OCI-LY1 (cell line): ENCODE measurements around the gene ACER3.

Experiments used
- H2AFZ ChIP-seq: fragments of 200-600 bp; sonication (generic), shearing (Covaris generic); 2 replicates; pipeline ENCODE4 v1.6.0; 2014; ENCODE audit warnings: antibody characterized with exemption, mild to moderate bottlenecking, low read length
- H3F3A ChIP-seq: fragments of 200-600 bp; sonication (generic), shearing (Covaris generic); 2 replicates; pipeline ENCODE4 v1.6.0; 2014; ENCODE audit warnings: mild to moderate bottlenecking, antibody characterized with exemption, low read length, moderate library complexity; ENCODE audit not compliant: insufficient read depth
- H3K27ac ChIP-seq: fragments of 200-600 bp; sonication (generic); 2 replicates; pipeline ENCODE4 v1.5.1; 2014; ENCODE audit warnings: low read length, mixed run types, mild to moderate bottlenecking, low read depth; ENCODE audit not compliant: poor library complexity, severe bottlenecking
- H3K27me3 ChIP-seq: fragments of 200-600 bp; sonication (generic); 2 replicates; pipeline ENCODE4 v1.6.0; 2014; ENCODE audit warnings: antibody characterized with exemption, mild to moderate bottlenecking, low read length, moderate library complexity; ENCODE audit not compliant: insufficient read depth
- H3K36me3 ChIP-seq: fragments of 200-600 bp; sonication (generic); 2 replicates; pipeline ENCODE4 v1.6.1; 2014; ENCODE audit warnings: mild to moderate bottlenecking, antibody characterized with exemption, low read length, moderate library complexity, mixed read lengths; ENCODE audit not compliant: insufficient read depth
- H3K4me1 ChIP-seq: fragments of 200-600 bp; sonication (generic); 2 replicates; pipeline ENCODE4 v1.5.1; 2014; ENCODE audit warnings: mild to moderate bottlenecking, low read length, moderate library complexity; ENCODE audit not compliant: insufficient read depth, severe bottlenecking
- H3K4me2 ChIP-seq: fragments of 200-600 bp; sonication (generic), shearing (Covaris generic); 2 replicates; pipeline ENCODE4 v1.6.1; 2014; ENCODE audit warnings: low read length
- H3K4me3 ChIP-seq: fragments of 200-600 bp; sonication (generic); 2 replicates; pipeline ENCODE4 v1.5.1; 2014; ENCODE audit warnings: low read length, low read depth, mild to moderate bottlenecking, mixed read lengths; ENCODE audit not compliant: poor library complexity, severe bottlenecking
- H3K79me2 ChIP-seq: fragments of 200-600 bp; shearing (Covaris generic); 2 replicates; pipeline ENCODE4 v1.6.1; 2016; ENCODE audit warnings: mixed run types, low read length, mixed read lengths; ENCODE audit not compliant: insufficient read depth
- H3K9ac ChIP-seq: fragments of 200-600 bp; sonication (generic), shearing (Covaris generic); 2 replicates; pipeline ENCODE4 v1.6.1; 2014; ENCODE audit warnings: mild to moderate bottlenecking, low read length, mixed read lengths
- H3K9me2 ChIP-seq: fragments of 200-600 bp; sonication (generic), shearing (Covaris generic); 2 replicates; pipeline ENCODE4 v1.6.1; 2014; ENCODE audit warnings: low read depth, mild to moderate bottlenecking, low read length, mixed read lengths
- H3K9me3 ChIP-seq: fragments of 200-600 bp; shearing (Covaris generic); 2 replicates; pipeline ENCODE4 v1.6.1; 2014; ENCODE audit warnings: low read length, mixed read lengths
- H4K20me1 ChIP-seq: fragments of 200-600 bp; sonication (generic), shearing (Covaris generic); 2 replicates; pipeline ENCODE4 v1.6.0; 2016; ENCODE audit warnings: mild to moderate bottlenecking, low read length; ENCODE audit not compliant: insufficient read depth
- CTCF ChIP-seq: fragments of 200-600 bp; sonication (generic), shearing (Covaris generic); IDR thresholded peaks from 2 replicates; pipeline ENCODE4 v1.5.1; 2017; ENCODE audit warnings: mild to moderate bottlenecking, antibody characterized with exemption, low read length, moderate library complexity, mixed read lengths
- EZH2 ChIP-seq: fragments of 200-600 bp; sonication (generic), shearing (Covaris generic); IDR thresholded peaks from 2 replicates; pipeline ENCODE4 v1.8.0; 2017; ENCODE audit warnings: borderline replicate concordance, mixed run types, mild to moderate bottlenecking, antibody characterized with exemption, low read length, moderate library complexity, mixed read lengths

The ACER3 gene

GRCh38 chr11:77029829-77030228 is 169.1 kb downstream of the ACER3 start:
- TF ChIP-seq EZH2 (no peak), CTCF (no peak)
- H3K9ac ChIP-seq = no peak overlapping the region
- H3K27me3 ChIP-seq = no peaks in the 10 kb centered on the region
- H3K4me2 ChIP-seq = no peak overlapping the region
- no peak overlapping the region for H2AFZ ChIP-seq
- H3K9me3 ChIP-seq = no peaks in the 10 kb centered on the region
- H3F3A ChIP-seq = no peaks in the 10 kb centered on the region
- no peaks in the 10 kb centered on the region for H3K36me3 ChIP-seq
- H3K27ac ChIP-seq = no peak overlapping the region
- H4K20me1 ChIP-seq = no peaks in the 10 kb centered on the region
- H3K4me1 ChIP-seq = no peaks in the 10 kb centered on the region
- no peaks in the 10 kb centered on the region for H3K9me2 ChIP-seq
- H3K79me2 ChIP-seq = no peaks in the 10 kb centered on the region
- H3K4me3 ChIP-seq = no peak overlapping the region

GRCh38 chr11:77030834-77031414 is 170.2 kb downstream of the ACER3 start:
- H3K4me2 ChIP-seq = no peak overlapping the region
- no peak overlapping the region for H2AFZ ChIP-seq
- no peak overlapping the region for H3K27ac ChIP-seq
- H3K4me3 ChIP-seq = no peak overlapping the region
- H3F3A ChIP-seq = no peaks in the 10 kb centered on the region
- H3K9me2 ChIP-seq = no peaks in the 10 kb centered on the region
- no peaks in the 10 kb centered on the region for H3K36me3 ChIP-seq
- no peaks in the 10 kb centered on the region for H3K4me1 ChIP-seq
- TF ChIP-seq EZH2 (no peak), CTCF (no peak)
- no peaks in the 10 kb centered on the region for H3K79me2 ChIP-seq
- H3K9me3 ChIP-seq = no peaks in the 10 kb centered on the region
- no peaks in the 10 kb centered on the region for H4K20me1 ChIP-seq
- H3K9ac ChIP-seq = no peak overlapping the region
- H3K27me3 ChIP-seq = no peaks in the 10 kb centered on the region

GRCh38 chr11:77031599-77031998 is 170.9 kb downstream of the ACER3 start:
- Histone ChIP-seq H4K20me1 (no peaks in the 10 kb centered on the region), H3K9ac (no peak overlapping the region), H3K4me2 (no peak overlapping the region), H3K9me3 (no peaks in the 10 kb centered on the region), H2AFZ (no peak overlapping the region), H3K36me3 (no peaks in the 10 kb centered on the region), H3K79me2 (no peaks in the 10 kb centered on the region), H3F3A (no peaks in the 10 kb centered on the region), H3K4me1 (no peaks in the 10 kb centered on the region), H3K27ac (no peak overlapping the region), H3K9me2 (no peaks in the 10 kb centered on the region), H3K4me3 (no peak overlapping the region), H3K27me3 (no peaks in the 10 kb centered on the region)
- TF ChIP-seq CTCF = no peak
- no peak for TF ChIP-seq EZH2
